ENCODE measurements around the gene B3GALNT2. TPM values are rescaled to one million over a fixed set of nuclear protein-coding genes. Genes with fewer than 3 reads are reported as not detected.

The B3GALNT2 gene
- total and polyA plus RNA-seq, 2 donors from 2014 or later, result 2.0 to 14.4 TPM

- no peaks in the 10 kb centered on the region for H3K27me3 ChIP-seq (ENCODE audit: control insufficient read depth, insufficient read depth, low read length)
Observed at GRCh38 chr1:235455823-235456222, 48.4 kb downstream of the B3GALNT2 start.

GRCh38 chr1:235455097-235455496, 49.2 kb downstream of the B3GALNT2 start:
- H3K4me3 ChIP-seq (ENCODE audit: low read length in 3 of 3), result no peak overlapping the region
- intact Hi-C loops (cut with DNase I), result no loop called here
- no peaks in the 10 kb centered on the region for H3K4me1 ChIP-seq (ENCODE audit: control insufficient read depth in 2 of 3, insufficient read depth in 2 of 3, low read depth in 1 of 3, low read length in 3 of 3)
- no peak for DNase-seq
- H3K9me3 ChIP-seq (ENCODE audit: control insufficient read depth in 2 of 3, insufficient read depth in 1 of 3, low read length in 3 of 3), result no peaks in the 10 kb centered on the region
- H3K27ac ChIP-seq (ENCODE audit: low read depth in 2 of 2, low read length in 2 of 2), result no peak overlapping the region
- no peak overlapping the region for H3K9ac ChIP-seq (ENCODE audit: low read length in 3 of 3)
- no peak for TF ChIP-seq CTCF (IDR thresholded peaks at IDR 0.05; ENCODE audit: borderline replicate concordance, extremely low read depth, insufficient read depth)
- H3K27me3 ChIP-seq (ENCODE audit: control insufficient read depth, insufficient read depth, low read length), result no peaks in the 10 kb centered on the region
- FAIRE-seq, result no peak
- H3K36me3 ChIP-seq (ENCODE audit: control insufficient read depth in 2 of 3, insufficient read depth in 3 of 3, low read length in 3 of 3), result peaks cover 0 to 6% (median 4%) of the 10 kb centered on the region in 3 donors

More at GRCh38 chr1:235455823-235456222, 48.4 kb downstream of the B3GALNT2 start:
- H3K4me1 ChIP-seq (ENCODE audit: control insufficient read depth in 2 of 3, insufficient read depth in 2 of 3, low read depth in 1 of 3, low read length in 3 of 3), result no peaks in the 10 kb centered on the region
- TF ChIP-seq CTCF (IDR thresholded peaks at IDR 0.05; ENCODE audit: borderline replicate concordance, extremely low read depth, insufficient read depth), result no peak
- H3K4me3 ChIP-seq (ENCODE audit: low read length in 3 of 3), result no peak overlapping the region
- no peak for FAIRE-seq
- intact Hi-C loops (cut with DNase I), result no loop called here
- H3K9ac ChIP-seq (ENCODE audit: low read length in 3 of 3), result no peak overlapping the region
- peak in 1 of 5 donors; percentile 6 for DNase-seq
- peaks cover 0 to 2% (median 0%) of the 10 kb centered on the region in 3 donors for H3K36me3 ChIP-seq (ENCODE audit: control insufficient read depth in 2 of 3, insufficient read depth in 3 of 3, low read length in 3 of 3)
- no peak overlapping the region for H3K27ac ChIP-seq (ENCODE audit: low read depth in 2 of 2, low read length in 2 of 2)
- H3K9me3 ChIP-seq (ENCODE audit: control insufficient read depth in 2 of 3, insufficient read depth in 1 of 3, low read length in 3 of 3), result no peaks in the 10 kb centered on the region

DNA sequence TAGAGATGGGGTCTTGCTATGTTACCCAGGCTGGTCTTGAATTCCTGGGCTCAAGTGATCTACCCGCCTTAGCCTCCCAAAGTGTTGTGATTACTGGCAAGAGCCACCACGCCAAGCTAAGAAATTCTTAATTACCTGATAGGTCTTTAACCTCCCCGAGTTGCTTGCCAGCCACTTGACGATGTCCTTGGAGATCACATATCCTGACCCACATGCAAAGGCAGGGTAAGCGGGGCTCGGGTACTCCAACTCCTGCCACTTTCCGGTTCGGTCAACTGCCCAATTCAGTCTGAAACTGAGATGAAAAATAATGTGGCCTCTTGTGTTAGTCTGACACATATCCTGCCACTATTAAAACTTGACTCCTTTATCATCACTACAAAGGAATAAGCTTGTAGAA, 50.2 kb downstream of the B3GALNT2 start:
- no peaks in the 10 kb centered on the region for H3K4me1 ChIP-seq (ENCODE audit: control insufficient read depth in 2 of 3, insufficient read depth in 2 of 3, low read depth in 1 of 3, low read length in 3 of 3)
- H3K9ac ChIP-seq (ENCODE audit: low read length in 3 of 3), result no peak overlapping the region
- intact Hi-C loops (cut with DNase I), result no loop called here
- peaks cover 0 to 8% (median 4%) of the 10 kb centered on the region in 3 donors for H3K36me3 ChIP-seq (ENCODE audit: control insufficient read depth in 2 of 3, insufficient read depth in 3 of 3, low read length in 3 of 3)
- H3K27me3 ChIP-seq (ENCODE audit: control insufficient read depth, insufficient read depth, low read length), result no peaks in the 10 kb centered on the region
- H3K27ac ChIP-seq (ENCODE audit: low read depth in 2 of 2, low read length in 2 of 2), result no peak overlapping the region
- no peak for DNase-seq
- no peaks in the 10 kb centered on the region for H3K9me3 ChIP-seq (ENCODE audit: control insufficient read depth in 2 of 3, insufficient read depth in 1 of 3, low read length in 3 of 3)
- TF ChIP-seq CTCF (IDR thresholded peaks at IDR 0.05; ENCODE audit: borderline replicate concordance, extremely low read depth, insufficient read depth), result no peak
- FAIRE-seq, result no peak
- no peak overlapping the region for H3K4me3 ChIP-seq (ENCODE audit: low read length in 3 of 3)

DNA sequence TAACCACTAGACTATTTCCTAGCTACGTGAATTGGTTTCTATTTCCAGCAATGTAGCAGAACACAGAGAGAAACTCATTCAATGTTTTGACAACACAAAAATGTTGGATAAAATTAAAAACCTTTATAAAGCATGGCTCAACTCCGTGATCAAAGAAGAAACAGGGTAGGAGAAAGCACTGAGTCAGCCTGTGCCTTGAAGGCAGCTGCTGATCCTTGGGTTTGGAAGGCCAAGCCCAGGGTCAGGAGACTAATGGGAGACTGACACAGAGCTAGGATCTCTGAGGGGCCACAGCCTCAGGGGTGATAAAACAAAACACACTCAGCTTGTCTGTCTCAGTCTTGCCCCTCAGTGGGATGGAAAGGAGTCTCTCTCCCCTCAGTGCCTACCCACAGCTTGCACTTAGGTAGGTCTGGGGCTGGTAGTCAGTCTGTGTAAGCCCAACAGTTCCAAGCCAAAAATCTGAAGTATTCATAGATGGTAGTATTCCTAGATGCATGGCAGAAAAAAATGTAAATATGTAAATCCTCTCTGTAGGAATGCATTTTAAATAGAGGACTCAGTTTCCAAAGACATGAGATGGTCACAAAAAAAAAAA, 53.3 kb downstream of the B3GALNT2 start:
- no peaks in the 10 kb centered on the region for H3K4me1 ChIP-seq (ENCODE audit: control insufficient read depth in 2 of 3, insufficient read depth in 2 of 3, low read depth in 1 of 3, low read length in 3 of 3)
- no peak overlapping the region for H3K4me3 ChIP-seq (ENCODE audit: low read length in 3 of 3)
- no peak overlapping the region for H3K9ac ChIP-seq (ENCODE audit: low read length in 3 of 3)
- TF ChIP-seq CTCF (IDR thresholded peaks at IDR 0.05; ENCODE audit: borderline replicate concordance, extremely low read depth, insufficient read depth), result no peak
- FAIRE-seq, result no peak
- H3K27ac ChIP-seq (ENCODE audit: low read depth in 2 of 2, low read length in 2 of 2), result no peak overlapping the region
- peaks cover 4 to 14% (median 12%) of the 10 kb centered on the region in 3 donors for H3K36me3 ChIP-seq (ENCODE audit: control insufficient read depth in 2 of 3, insufficient read depth in 3 of 3, low read length in 3 of 3)
- DNase-seq, result no peak
- no peaks in the 10 kb centered on the region for H3K27me3 ChIP-seq (ENCODE audit: control insufficient read depth, insufficient read depth, low read length)
- intact Hi-C loops (cut with DNase I), result no loop called here
- H3K9me3 ChIP-seq (ENCODE audit: control insufficient read depth in 2 of 3, insufficient read depth in 1 of 3, low read length in 3 of 3), result no peaks in the 10 kb centered on the region

Measured in kidney (tissue), 14 donors.